Stimulated activated CD4-positive, alpha-beta T cell treated with anti-CD3 and anti-CD28 coated beads, Interleukin-12 subunit alpha, Interleukin-12 subunit beta, amount 100 ng/mL, for 4 hours (primary cell): Measurements from ENCODE around the gene MFN2.

ENCODE experiments used
- DNase-seq: peaks from one replicate; pipeline ENCODE4 v3.0.0-alpha.2; 2020

MFN2 gene

GRCh38 chr1:11960715-11961114 lies 19.5 kb upstream of the MFN2 start:
- DNase-seq, result no peak

GRCh38 chr1:11961230-11961629 lies 19.0 kb upstream of the MFN2 start:
- DNase-seq, result no peak

DNA sequence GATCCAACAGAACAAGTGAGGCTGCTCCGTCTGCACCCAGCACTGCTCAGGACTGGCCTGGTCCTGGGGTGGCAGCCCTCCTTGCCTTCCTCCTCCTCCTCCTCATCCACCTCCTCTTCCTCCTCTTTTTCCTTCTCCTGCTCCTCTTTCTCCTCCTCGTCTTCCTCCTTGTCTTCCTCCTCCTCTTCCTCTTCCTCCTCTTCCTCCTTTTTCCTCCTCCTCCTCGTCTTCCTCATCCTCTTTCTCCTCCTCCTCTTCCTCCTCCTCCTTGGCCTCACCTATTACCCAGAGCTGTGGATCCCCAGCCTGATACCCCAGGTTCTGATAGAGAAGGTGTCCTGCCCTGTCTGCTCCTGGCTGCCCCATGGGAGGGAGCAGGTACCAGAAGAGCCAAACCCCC lies 16.6 kb upstream of the MFN2 start:
- DNase-seq, result no peak

DNA sequence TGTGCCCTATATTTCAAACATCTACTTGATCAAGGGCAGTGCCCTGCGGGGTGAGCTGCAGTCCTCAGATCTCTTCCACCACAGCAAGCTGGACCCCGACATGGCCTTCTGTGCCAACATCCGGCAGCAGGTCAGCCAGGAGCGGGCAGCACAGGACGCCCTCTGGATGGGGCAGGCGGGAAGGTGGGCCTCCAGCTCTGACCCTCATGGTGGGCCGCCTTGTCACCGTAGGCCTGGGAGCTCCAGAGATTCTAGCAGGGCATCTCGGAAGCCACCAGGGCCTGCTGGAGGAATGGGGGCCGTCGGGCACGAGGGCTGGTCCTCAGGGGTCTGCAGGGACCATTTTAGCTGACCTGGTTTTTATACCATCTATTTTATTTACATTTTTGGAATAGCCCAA lies 15.6 kb upstream of the MFN2 start:
- DNase-seq, result no peak

- no peak for DNase-seq
Measured at GRCh38 chr1:11967028-11967547, 13.2 kb upstream of the MFN2 start.

- no peak for DNase-seq
Measured at GRCh38 chr1:11970441-11971185, 9.6 kb upstream of the MFN2 start.

DNA sequence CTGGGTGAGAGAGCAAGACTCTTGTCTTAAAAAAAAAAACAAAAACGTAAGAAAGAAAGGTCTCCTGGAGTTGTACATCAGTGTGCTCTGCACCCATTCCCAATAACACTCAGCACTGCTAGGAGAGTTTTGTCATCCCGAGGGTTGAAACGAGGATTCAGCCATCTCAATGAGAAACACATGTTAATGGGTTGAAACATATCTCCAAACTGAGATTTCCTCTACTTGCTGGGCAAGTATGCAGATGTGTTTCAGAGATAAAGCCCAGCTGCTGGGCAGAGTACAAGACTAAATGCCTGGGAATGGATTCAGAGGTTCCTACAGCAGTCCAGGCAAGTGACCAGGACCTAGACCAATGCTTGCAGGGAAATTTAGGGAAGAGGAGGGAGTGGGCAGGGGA lies 2.6 kb upstream of the MFN2 start:
- DNase-seq, result no peak

DNA sequence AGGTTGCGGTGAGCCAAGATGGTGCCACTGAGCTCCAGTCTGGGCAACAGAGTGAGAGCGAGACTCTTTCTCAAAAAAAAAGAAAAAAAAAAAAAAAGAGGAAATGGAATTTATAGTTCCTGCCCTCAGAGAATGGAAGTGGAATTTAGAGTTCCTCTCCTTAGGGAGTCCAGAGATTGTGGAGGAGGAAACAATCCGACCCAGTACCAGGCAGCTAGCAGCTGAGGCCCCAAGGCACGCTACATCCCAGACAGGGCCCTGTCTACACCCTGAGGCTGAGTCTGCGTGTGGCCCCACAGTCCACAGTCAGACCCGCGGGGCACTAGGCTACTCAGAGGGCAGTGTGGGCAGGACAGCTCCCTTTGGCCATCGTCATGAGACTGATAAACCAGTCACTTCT lies 1.9 kb upstream of the MFN2 start:
- no peak for DNase-seq

- DNase-seq, result no peak
Measured at GRCh38 chr1:11979028-11979850, 1.0 kb upstream of the MFN2 start.

DNA sequence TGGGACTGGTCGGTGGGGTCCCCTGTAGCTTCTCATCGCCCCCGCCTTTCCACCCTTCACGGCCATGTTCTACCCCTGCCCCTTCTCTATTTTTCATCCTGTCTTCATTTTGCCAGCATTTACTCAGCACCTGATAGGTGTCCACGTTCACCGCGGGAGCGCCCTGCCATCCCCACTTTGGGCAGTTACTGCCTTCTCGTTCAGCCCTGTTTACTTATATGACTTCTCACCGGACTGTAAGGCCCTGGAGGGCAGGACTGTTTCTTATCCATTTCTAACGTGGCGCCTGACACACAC lies 380 bp downstream of the MFN2 start:
- DNase-seq, result no peak

GRCh38 chr1:11981378-11982009 lies 1.2 kb downstream of the MFN2 start:
- DNase-seq, result no peak

DNA sequence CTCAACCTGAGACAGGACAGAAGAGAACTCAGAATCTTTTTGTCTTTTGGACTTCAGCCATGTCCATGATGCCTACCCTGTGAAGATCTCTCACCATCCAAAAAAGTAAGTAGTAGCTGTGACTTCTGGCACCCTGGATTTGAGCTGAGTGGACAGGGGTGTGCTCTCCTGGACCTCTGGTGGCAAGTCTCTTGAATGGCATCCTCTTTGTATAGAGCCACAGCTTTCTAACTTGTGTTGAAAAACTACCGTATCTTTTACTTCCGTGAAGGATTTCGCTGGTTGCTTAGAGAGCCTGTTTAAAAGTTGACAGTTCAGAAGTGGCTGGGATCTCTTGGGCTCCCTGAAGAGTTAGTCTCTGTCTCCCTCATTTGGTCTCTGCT lies 1.8 kb downstream of the MFN2 start:
- DNase-seq, result no peak

DNA sequence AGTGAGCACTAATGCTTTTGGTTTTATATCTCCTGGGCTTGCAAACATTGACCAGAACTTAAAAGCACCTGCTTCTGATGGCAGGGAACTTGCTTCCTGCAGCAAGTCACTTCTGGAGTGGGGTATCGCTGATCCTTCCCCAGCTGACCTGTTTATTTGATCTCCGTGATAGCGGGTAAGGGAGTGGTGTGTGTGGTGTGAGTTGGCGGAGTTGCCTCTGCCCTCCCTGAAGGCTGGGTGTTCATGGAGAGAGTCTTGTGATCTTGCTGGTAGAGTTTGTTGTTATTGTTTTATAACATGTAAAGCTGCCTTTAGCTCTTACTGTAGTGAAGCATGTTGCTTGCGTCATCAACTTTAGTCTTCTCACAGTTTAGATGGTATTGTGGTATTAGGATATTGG lies 3.9 kb downstream of the MFN2 start:
- DNase-seq, result no peak

GRCh38 chr1:11984576-11984975 lies 4.3 kb downstream of the MFN2 start:
- no peak for DNase-seq

DNA sequence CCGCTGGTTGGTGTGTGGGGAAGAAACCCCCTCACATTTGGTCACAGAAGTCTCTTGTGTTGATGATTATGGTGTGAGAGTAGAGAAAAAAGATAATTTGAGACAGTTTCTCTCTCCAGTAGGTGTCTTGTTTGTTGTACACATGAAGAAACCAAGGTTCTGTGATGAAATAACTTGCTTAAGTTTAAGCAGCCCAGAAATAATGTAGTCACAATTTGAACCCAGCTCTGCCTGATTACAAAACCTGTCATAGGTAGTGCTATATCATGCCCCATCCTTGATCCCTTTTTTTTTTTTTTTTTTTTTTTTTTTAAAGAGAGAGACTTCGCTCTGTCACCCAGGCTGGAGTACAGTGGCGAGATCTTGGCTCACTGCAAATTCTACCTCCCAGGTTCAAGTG lies 4.9 kb downstream of the MFN2 start:
- DNase-seq, result no peak

GRCh38 chr1:11985851-11986250 lies 5.6 kb downstream of the MFN2 start:
- DNase-seq, result no peak

DNA sequence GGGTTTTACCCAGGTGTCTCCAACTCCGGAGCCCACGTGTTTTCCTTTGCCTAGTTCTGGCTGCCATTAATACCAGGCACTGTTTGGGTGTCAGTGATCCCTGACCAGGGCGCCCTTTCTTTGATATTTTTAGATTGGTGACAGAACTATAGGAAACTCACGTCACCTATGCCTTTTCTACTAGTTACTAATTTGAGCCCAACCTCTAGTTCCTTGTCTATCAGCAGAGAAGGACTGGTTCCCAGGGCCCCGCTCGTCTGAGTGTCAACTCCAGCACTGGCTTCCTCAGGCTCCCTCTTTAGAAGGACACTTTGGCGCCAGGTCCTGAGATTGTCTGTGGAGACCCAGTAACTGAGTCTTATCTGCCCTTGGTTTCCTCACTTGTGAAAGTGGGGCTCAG lies 9.4 kb downstream of the MFN2 start:
- DNase-seq, result no peak

DNA sequence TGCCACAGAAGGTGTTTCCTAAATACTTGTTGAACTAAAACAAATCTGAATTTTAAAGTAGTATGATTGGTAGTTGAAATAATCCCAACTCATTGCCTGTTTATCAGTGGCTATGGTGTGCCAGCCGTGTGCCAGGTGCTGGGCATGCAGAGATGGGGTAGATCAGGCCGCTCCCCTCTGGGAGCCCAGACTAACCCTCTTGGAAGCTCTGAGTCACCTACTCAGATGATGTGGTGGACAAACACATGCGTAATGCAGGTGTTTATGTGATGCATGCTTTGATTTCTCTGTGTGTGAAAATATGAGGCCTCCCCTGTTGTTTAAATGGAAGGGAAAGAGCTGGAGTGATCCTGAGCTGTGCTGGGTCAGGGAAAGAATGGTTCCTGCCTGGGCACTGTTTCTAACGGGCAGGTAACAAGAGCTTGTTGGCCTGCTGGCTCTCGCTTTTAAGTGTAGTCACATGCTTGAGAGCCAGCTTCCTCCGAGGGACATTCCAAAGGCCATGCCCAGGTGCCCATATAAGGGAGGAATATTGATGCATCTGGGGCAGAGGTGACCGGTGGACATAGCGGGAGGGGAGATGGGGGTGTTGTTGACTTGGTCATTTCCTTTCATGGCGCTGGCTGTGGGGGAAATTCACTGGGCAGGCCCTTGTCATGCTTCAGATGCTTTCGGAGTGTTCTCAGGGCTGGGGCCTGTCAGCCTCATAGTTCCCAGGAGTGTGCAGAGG lies 10.2 kb downstream of the MFN2 start:
- no peak for DNase-seq

DNA sequence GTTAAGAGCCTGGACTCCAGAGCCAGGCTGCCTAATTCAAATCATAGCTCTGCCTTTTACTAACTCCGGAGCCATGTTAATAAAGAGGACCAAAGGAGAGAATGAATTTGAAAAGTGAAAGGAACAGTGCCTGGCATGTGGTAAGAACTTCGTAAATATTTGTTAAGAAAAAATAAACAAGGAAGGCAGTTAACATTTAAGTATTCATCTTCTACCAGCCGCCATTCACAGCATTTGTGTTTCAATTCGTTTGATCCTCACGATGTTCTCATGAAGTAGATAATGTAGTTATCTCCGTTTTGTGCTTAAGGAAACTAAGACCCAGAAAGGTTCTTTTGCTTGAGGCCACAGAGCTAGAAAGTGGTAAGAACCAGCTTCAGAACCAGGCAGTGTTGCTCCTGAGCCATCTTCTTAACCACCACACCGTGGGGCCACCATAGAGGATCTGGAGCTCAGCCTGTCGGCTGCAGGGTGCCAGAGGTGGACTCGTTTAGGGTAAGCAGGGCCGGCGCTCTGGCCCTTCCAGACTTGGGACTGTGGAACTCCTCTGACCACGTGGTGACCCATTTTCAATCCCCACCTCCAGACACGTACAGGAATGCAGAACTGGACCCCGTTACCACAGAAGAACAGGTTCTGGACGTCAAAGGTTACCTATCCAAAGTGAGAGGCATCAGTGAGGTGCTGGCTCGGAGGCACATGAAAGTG lies 11.9 kb downstream of the MFN2 start:
- no peak for DNase-seq

- no peak for DNase-seq
Measured at GRCh38 chr1:11997081-11997850, 17.0 kb downstream of the MFN2 start.

DNA sequence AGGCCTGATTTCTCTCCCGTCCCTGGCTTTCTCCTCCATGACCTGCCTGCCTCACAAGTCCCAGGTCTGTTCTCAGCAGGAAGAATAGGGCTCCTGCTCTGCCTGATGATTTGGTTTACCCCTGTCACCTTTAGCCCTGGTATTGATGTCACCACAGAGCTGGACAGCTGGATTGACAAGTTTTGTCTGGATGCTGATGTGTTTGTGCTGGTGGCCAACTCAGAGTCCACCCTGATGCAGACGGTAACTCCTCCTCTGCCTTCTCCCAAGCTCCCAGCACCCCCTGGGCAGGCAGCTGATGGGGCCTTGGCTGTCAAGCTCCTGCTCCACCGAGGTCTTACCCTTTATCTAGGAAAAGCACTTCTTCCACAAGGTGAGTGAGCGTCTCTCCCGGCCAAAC lies 18.4 kb downstream of the MFN2 start:
- no peak for DNase-seq

DNA sequence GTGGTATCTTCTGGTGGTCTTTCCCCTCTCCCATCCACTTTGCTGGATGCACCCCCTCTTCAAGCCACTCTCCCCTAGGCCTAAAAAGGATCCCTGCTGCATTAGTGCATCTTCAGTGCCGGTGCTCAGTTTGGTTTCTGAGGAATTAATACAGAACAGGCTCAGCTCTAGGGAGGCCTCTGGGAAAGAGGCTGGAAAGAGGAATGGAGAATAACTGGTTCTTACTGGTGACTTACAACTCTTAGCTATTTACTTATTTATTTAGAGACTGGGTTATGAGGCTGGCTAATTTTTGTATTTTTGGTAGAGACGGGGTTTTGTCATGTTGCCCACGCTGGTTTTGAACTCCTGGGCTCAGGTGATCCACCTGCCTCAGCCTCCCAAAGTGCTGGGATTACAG lies 19.0 kb downstream of the MFN2 start:
- DNase-seq, result no peak
